ENCODE data around the gene MYH13.

The MYH13 gene

GRCh38 chr17:10251212-10251948 lies 121.4 kb downstream of the MYH13 start:
- Histone ChIP-seq H3K27me3 (ENCODE audit: control insufficient read depth, insufficient read depth, low read length) (no peaks in the 10 kb centered on the region), H3K4me1 (no peaks in the 10 kb centered on the region), H3K36me3 (ENCODE audit: control insufficient read depth, insufficient read depth, low read length) (no peaks in the 10 kb centered on the region), H3K9me3 (ENCODE audit: control insufficient read depth, low read length) (no peaks in the 10 kb centered on the region), H3K9ac (no peak overlapping the region), H3K4me2 (ENCODE audit: low read length) (no peak overlapping the region), H2AFZ (no peak overlapping the region), H3K79me2 (no peaks in the 10 kb centered on the region), H3K4me3 (ENCODE audit: low read depth, low read length) (no peak overlapping the region), H3K27ac (no peak overlapping the region)
- TF ChIP-seq, protein P1, sequence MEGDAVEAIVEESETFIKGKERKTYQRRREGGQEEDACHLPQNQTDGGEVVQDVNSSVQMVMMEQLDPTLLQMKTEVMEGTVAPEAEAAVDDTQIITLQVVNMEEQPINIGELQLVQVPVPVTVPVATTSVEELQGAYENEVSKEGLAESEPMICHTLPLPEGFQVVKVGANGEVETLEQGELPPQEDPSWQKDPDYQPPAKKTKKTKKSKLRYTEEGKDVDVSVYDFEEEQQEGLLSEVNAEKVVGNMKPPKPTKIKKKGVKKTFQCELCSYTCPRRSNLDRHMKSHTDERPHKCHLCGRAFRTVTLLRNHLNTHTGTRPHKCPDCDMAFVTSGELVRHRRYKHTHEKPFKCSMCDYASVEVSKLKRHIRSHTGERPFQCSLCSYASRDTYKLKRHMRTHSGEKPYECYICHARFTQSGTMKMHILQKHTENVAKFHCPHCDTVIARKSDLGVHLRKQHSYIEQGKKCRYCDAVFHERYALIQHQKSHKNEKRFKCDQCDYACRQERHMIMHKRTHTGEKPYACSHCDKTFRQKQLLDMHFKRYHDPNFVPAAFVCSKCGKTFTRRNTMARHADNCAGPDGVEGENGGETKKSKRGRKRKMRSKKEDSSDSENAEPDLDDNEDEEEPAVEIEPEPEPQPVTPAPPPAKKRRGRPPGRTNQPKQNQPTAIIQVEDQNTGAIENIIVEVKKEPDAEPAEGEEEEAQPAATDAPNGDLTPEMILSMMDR (IDR thresholded peaks at IDR 0.05) = no peak
